HG03097 (cell line): ENCODE data around the gene ADIPOR1.
A peak's percentile ranks its signal among the peaks of the same experiment; 100 is the strongest.
"Not testable (repeated sequence)": the region's sequence is repeated elsewhere in the genome, so short reads cannot be mapped to it uniquely, and the experiment has no call there.

Experiments used
- ATAC-seq: cut with Tn5 transposase; IDR thresholded peaks from one replicate; pipeline ENCODE4 v1.9.1; 2021; ENCODE audit not compliant: unreplicated experiment, low FRiP score

Gene ADIPOR1

GRCh38 chr1:202940561-202940960 is 17.6 kb downstream of the ADIPOR1 start:
- ATAC-seq: no peak

GRCh38 chr1:202938287-202938925 is 19.7 kb downstream of the ADIPOR1 start:
- no peak for ATAC-seq

- not testable (repeated sequence) for ATAC-seq
Measured at GRCh38 chr1:202936409-202936808, 21.7 kb downstream of the ADIPOR1 start.

- no peak for ATAC-seq
Measured at GRCh38 chr1:202935844-202936243, 22.3 kb downstream of the ADIPOR1 start.

GRCh38 chr1:202934755-202935154 is 23.4 kb downstream of the ADIPOR1 start:
- no peak for ATAC-seq

- no peak for ATAC-seq
Measured at GRCh38 chr1:202932476-202932875, 25.6 kb downstream of the ADIPOR1 start.

GRCh38 chr1:202926581-202927491 is 31.3 kb downstream of the ADIPOR1 start, which contains the start of gene KLHL12:
TSS of gene KLHL12 (minus strand) at chr1:202927234. CDS start at chr1:202925162, 2,072 bp downstream.
- peak; percentile 86 for ATAC-seq

- no peak for ATAC-seq
Measured at GRCh38 chr1:202923533-202923932, 34.6 kb downstream of the ADIPOR1 start.

- no peak for ATAC-seq
Measured at GRCh38 chr1:202919615-202920014, 38.5 kb downstream of the ADIPOR1 start.

- ATAC-seq: no peak
Measured at GRCh38 chr1:202915146-202915545, 43.0 kb downstream of the ADIPOR1 start.

GRCh38 chr1:202912476-202912875 is 45.6 kb downstream of the ADIPOR1 start:
- ATAC-seq: not testable (repeated sequence)

GRCh38 chr1:202909494-202909893 is 48.6 kb downstream of the ADIPOR1 start:
- ATAC-seq: no peak

GRCh38 chr1:202908998-202909397 is 49.1 kb downstream of the ADIPOR1 start:
- ATAC-seq: no peak

- ATAC-seq: no peak
Measured at GRCh38 chr1:202905331-202905730, 52.8 kb downstream of the ADIPOR1 start.

- ATAC-seq: not testable (repeated sequence)
Measured at GRCh38 chr1:202903808-202904207, 54.3 kb downstream of the ADIPOR1 start.

GRCh38 chr1:202901555-202901954 is 56.6 kb downstream of the ADIPOR1 start:
- ATAC-seq: no peak

GRCh38 chr1:202892501-202892900 is 65.6 kb downstream of the ADIPOR1 start:
- no peak for ATAC-seq
